Activated naive CD4-positive, alpha-beta T cell treated with anti-CD3 and anti-CD28 coated beads for 36 hours (primary cell): ENCODE measurements around the gene DNMT3A. TPM values are rescaled to one million over a fixed set of nuclear protein-coding genes. Genes with fewer than 3 reads are reported as not detected.

ENCODE experiments used
- CTCF ChIA-PET: fragments of 350-600 bp; sonication (Branson Sonifier 250); formaldehyde crosslinking; loops from one replicate; lab custom pipeline; 2021; ENCODE audit warnings: antibody characterized with exemption; lab: Charles Lee
- DNase-seq: peaks from one replicate; pipeline ENCODE4 v3.0.0-alpha.2; 2020
- H3K27ac Mint-ChIP-seq: one replicate; pipeline ENCODE4 v1.8.0; 2021; ENCODE audit warnings: mild to moderate bottlenecking, mixed read lengths
- H3K27me3 Mint-ChIP-seq: one replicate; pipeline ENCODE4 v1.8.0; 2021; ENCODE audit warnings: low read depth, mixed read lengths
- H3K36me3 Mint-ChIP-seq: one replicate; pipeline ENCODE4 v1.8.0; 2021; ENCODE audit warnings: low read depth, mixed read lengths
- H3K4me1 Mint-ChIP-seq: one replicate; pipeline ENCODE4 v1.8.0; 2021; ENCODE audit warnings: low read depth, mixed read lengths
- H3K4me3 Mint-ChIP-seq: one replicate; pipeline ENCODE4 v1.8.0; 2021; ENCODE audit warnings: mild to moderate bottlenecking, moderate library complexity, mixed read lengths
- H3K9me3 Mint-ChIP-seq: one replicate; pipeline ENCODE4 v1.8.0; 2021; ENCODE audit warnings: mixed read lengths
- intact Hi-C: fragments of 100-400 bp; cut with micrococcal nuclease; formaldehyde crosslinking; loops from one replicate; pipeline ENCODE4 v1.15.1; 2023
- total RNA-seq, 2 experiments: library from RNA; stranded (reverse); gene quantifications; one replicate each; pipeline ENCODE4 v1.2.3, GENCODE V29; 2021

Gene DNMT3A
- total RNA-seq, 2 experiments from 2014 or later, result 53.0 to 53.5 TPM

DNA sequence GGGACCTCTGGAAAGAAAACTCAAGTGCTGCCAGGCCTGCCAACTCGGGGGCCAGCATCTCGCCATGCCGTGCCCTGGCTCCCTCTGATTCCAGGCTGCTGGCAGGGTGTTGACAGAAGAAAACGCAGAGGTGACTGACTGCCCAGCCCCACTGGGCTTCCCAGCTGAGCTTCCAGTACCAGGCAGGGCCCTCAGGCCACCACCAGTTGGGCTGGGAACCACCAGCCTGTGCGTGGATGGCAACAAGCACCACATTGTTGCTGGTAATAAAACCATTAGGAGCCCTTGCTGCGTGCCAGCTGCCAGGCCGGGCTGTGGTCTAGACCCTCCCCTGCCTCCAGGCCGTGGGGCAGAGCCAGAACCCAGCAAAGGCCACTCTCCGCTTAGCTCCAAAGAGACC lies 9.2 kb downstream of the DNMT3A start:
- intact Hi-C loops, result no loop called here
- Mint-ChIP-seq H3K4me3 (no peak overlapping the region), H3K36me3 (peaks cover 6% of the 10 kb centered on the region), H3K9me3 (no peaks in the 10 kb centered on the region), H3K27me3 (no peaks in the 10 kb centered on the region), H3K27ac (no peak overlapping the region), H3K4me1 (peaks cover 71% of the 10 kb centered on the region)
- CTCF ChIA-PET, result interaction anchor here (1.2 to 3.6 kb wide), 3 partner anchors 17 to 38 kb away, joined by 4 to 13 read pairs (median 9); no protein-coding TSS in a partner anchor
- DNase-seq, result no peak

DNA sequence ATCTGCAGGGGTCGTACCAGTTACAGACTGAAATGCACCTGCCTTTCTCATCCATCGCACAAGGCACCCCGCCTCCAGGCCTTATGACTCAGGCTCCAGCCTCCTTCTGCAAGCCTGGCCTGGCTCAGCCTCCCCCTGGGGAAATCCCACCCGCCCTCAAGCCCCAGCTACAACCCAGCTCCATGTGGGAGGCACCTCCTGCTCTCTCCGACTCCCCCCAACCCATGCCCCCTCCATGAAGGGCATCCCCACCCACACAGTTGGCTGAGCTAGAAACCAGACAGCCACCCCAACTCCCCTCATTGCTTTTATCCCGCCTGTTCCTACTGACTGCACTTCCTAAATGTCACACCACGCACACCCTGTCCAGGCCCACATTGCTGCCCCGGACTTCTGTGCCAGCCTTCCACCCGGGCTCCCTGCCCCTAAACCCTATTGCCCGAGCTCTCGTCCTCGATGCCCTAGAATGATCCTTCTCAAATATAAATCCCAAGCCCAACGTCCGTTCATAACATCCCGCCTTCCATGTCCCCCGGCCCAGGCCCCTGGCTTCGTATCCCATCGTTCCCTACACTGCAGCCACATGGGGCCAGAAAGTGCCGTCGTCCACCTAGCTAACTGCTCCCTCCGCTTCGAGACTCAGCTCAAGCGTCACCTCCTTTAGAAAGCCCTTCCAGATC lies 9.9 kb downstream of the DNMT3A start:
- Mint-ChIP-seq H3K27me3 (no peaks in the 10 kb centered on the region), H3K4me3 (no peak overlapping the region), H3K4me1 (peaks cover 64% of the 10 kb centered on the region), H3K27ac (no peak overlapping the region), H3K36me3 (peaks cover 13% of the 10 kb centered on the region), H3K9me3 (peaks cover 4% of the 10 kb centered on the region)
- peak; percentile 83 for DNase-seq
- intact Hi-C loops, result loop anchor here (1.0 kb wide), 1 partner anchor 18 kb away; no protein-coding TSS in a partner anchor
- CTCF ChIA-PET, result interaction anchor here (0.5 to 3.6 kb wide), 7 partner anchors 9 to 255 kb away, joined by 3 to 13 read pairs (median 7); no protein-coding TSS in a partner anchor

DNA sequence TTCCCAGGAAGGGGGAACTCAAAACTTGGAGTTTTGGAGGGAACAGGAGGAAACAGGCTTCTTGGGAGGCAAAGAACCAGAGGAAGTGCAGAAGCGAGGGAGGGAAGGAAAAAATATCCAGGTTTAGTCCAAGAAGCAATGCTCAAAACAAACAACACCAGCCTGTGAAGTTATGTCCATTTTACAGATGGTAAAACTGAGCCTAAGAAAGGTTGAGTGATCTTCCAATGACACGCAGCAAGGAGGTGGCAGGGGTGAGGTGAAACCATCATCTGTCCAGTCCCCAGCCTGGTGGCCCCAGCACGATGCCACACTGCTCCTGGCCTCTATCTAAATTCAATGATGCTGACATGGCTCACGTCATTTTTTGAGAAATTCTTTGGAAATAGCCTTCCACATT lies 10.8 kb downstream of the DNMT3A start:
- H3K9me3 Mint-ChIP-seq, result peaks cover 11% of the 10 kb centered on the region
- no peak overlapping the region for H3K4me3 Mint-ChIP-seq
- peak overlapping the region; percentile 26 for H3K27ac Mint-ChIP-seq
- intact Hi-C loops, result loop anchor here (1.0 kb wide), 1 partner anchor 17 kb away; no protein-coding TSS in a partner anchor
- H3K36me3 Mint-ChIP-seq, result peaks cover 21% of the 10 kb centered on the region
- H3K4me1 Mint-ChIP-seq, result peaks cover 60% of the 10 kb centered on the region
- no peaks in the 10 kb centered on the region for H3K27me3 Mint-ChIP-seq
- DNase-seq, result no peak
- CTCF ChIA-PET, result interaction anchor here (1.1 to 3.6 kb wide), 5 partner anchors 8 to 31 kb away, joined by 5 to 13 read pairs (median 7); no protein-coding TSS in a partner anchor

DNA sequence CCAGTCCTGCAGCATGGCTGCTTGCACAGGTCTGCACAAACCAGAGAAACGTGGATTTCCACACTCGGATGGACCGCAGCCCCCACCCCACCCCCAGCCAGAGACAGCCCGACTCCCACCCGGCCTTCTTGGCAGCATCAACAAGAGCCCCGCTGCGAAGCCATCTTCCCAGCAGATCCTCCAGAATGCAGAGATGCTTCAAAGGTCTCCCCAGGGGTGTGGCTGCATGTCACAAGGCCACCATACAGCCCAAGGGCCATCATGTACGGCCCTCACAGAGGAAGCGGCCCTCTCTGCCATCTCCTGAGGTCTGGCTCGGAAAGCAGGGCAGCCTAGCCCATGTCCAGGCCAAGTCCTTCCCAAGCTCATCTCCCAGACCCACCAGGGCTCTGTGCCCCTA lies 11.5 kb downstream of the DNMT3A start:
- peaks cover 25% of the 10 kb centered on the region for H3K36me3 Mint-ChIP-seq
- H3K9me3 Mint-ChIP-seq, result peaks cover 15% of the 10 kb centered on the region
- H3K27me3 Mint-ChIP-seq, result no peaks in the 10 kb centered on the region
- peaks cover 61% of the 10 kb centered on the region for H3K4me1 Mint-ChIP-seq
- CTCF ChIA-PET, result interaction anchor here (1.1 to 2.6 kb wide), 2 partner anchors 17 to 32 kb away, joined by 5 to 7 read pairs; no protein-coding TSS in a partner anchor
- DNase-seq, result no peak
- intact Hi-C loops, result no loop called here
- no peak overlapping the region for H3K27ac Mint-ChIP-seq
- no peak overlapping the region for H3K4me3 Mint-ChIP-seq

DNA sequence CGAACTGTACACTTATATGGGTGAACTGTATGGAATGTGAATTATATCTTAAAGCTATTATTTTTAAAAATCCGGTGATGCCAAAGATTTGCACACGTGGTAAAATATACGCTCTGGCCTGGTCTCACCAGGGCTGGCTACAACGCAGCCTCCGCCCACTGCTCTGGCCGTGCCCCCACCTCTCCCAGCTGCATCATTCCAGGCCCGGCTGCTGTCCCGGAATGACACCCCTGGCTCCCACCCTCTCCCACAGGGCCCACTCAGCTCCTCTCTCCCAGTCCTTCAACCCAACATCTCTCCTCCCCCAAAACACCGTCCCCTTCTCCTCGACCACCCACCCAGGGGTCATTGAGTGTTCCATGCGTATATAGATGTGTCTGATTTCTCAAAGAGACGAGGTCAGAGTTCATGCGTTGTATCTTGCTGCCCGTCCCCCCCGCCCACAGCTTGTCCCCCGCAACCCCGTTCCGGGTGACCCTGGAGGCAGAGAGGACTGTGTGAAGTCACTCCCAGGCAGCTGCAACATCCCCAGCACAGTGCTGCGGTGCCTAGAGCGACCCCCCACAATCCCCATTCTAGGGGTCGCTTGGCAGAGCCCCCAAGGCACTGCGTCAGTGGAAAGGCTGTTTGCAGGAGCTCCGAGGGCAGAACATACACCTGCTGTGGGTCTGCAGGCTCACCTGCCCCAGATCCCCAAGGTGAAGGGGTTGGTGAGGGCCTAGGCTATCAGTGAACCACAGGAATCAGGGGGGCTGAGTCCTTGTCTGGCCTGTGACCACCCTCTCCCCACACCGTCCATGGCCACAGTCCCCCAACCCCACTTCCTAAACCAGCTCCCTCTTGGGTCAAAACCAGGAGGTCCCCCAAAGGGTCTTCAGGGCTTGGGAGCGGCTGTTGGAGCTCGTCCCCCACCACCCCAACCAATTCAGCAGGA lies 13.3 kb downstream of the DNMT3A start:
- CTCF ChIA-PET, result interaction anchor here (1.4 to 2.7 kb wide), 2 partner anchors 9 to 34 kb away, joined by 7 read pairs; no protein-coding TSS in a partner anchor
- intact Hi-C loops, result no loop called here
- no peaks in the 10 kb centered on the region for H3K27me3 Mint-ChIP-seq
- H3K27ac Mint-ChIP-seq, result no peak overlapping the region
- H3K4me3 Mint-ChIP-seq, result no peak overlapping the region
- peaks cover 63% of the 10 kb centered on the region for H3K4me1 Mint-ChIP-seq
- H3K36me3 Mint-ChIP-seq, result peaks cover 25% of the 10 kb centered on the region
- DNase-seq, result no peak
- H3K9me3 Mint-ChIP-seq, result peaks cover 15% of the 10 kb centered on the region

DNA sequence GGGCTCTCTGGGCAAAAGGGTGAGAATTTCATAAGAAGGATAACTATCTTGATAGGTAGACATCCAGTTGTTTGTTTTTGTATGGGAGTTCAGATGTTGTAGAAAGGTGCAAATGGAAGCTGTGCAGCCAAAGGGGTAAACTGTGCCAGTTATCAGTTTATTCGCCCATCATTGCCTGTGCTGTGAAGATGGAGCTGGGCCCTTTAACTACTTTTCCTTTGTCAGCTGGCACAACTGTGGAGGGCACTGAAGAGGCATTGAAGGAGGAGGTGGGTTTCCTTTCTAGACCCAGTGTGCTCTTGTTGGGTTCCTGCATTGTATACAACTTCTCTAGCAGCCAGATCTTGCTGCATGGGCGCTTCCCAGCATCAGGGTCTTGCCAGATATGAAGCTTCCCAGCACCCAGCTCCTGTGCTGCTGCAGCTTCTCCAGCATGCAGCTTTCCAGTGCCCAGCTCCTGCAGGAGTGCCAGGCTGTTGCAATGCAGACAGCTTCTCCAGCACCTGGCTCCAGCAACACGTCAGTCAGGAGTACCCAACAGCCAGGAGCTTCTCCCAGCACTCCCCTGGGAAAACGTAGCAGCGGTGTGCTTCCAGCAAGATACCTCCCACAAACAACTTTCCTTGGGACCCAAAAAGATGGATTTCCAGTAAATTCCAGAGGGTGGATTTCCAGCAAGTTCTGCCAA lies 15.3 kb downstream of the DNMT3A start:
- H3K27ac Mint-ChIP-seq, result no peak overlapping the region
- H3K4me3 Mint-ChIP-seq, result no peak overlapping the region
- intact Hi-C loops, result no loop called here

DNA sequence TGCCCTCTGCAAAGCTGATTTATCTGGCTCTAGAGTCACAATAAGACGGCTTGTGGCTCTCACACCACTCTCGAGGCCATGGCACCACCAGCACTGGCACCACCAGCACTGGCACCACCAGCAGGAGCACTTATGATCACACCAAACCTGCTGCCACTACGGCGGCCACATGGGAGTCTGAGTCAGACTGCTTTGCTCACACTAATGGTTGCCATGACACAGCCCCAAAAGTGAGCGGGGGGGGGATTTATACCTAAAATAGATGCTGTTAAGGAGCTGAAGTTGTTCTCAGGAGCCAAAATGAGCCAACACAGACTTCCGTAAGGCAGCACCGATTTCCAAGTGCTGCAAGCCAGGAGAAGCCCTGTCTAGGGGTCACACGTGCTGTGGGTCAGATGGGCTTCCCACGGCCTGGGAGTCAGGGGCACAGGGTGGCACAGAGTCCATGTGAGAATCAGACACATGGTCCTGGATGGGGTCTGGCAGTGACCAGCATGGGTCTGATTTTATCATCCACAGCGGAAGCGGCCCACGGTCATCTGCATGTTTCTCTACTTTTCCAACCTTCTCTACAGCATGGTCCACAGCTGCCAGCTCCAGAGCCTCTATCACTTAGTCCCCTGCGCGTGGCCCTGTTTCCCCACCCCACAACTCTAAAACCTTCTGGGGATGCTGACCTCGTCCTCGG lies 16.7 kb downstream of the DNMT3A start:
- H3K27ac Mint-ChIP-seq, result no peak overlapping the region
- H3K9me3 Mint-ChIP-seq, result peaks cover 15% of the 10 kb centered on the region
- intact Hi-C loops, result no loop called here
- H3K4me3 Mint-ChIP-seq, result no peak overlapping the region
- H3K4me1 Mint-ChIP-seq, result peaks cover 64% of the 10 kb centered on the region
- CTCF ChIA-PET, result interaction anchor here (0.9 to 3.9 kb wide), 5 partner anchors 11 to 37 kb away, joined by 3 to 19 read pairs (median 6); no protein-coding TSS in a partner anchor
- DNase-seq, result peak; percentile 59
- no peaks in the 10 kb centered on the region for H3K27me3 Mint-ChIP-seq
- peaks cover 32% of the 10 kb centered on the region for H3K36me3 Mint-ChIP-seq

More for the DNA sequence above, 15.3 kb downstream of the DNMT3A start:
- Mint-ChIP-seq H3K27me3 (no peaks in the 10 kb centered on the region), H3K36me3 (peaks cover 30% of the 10 kb centered on the region), H3K4me1 (peaks cover 67% of the 10 kb centered on the region), H3K9me3 (peaks cover 15% of the 10 kb centered on the region)
- CTCF ChIA-PET, result interaction anchor here (1.1 to 2.7 kb wide), 3 partner anchors 10 to 36 kb away, joined by 3 to 9 read pairs (median 7); no protein-coding TSS in a partner anchor
- DNase-seq, result no peak

DNA sequence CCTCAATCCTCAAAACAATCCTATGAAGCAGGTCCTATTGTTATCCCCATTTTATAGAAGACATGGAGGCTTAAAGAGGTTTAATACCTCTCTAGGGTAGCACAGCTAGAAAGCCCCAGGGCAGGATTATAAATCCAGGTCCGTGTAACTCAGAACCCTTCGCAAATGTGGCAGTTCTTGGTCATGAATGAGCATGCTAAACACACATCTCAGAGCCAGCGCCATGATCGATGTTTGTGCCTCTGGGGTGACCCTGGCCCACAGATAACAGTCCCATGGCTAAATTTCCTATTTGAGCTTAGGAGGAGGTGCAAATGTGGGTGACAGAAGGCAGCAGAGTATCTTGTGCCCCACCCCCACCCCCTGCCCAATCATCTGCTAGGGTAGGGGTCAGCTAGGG lies 17.5 kb downstream of the DNMT3A start:
- no peak overlapping the region for H3K27ac Mint-ChIP-seq
- H3K27me3 Mint-ChIP-seq, result no peaks in the 10 kb centered on the region
- H3K9me3 Mint-ChIP-seq, result peaks cover 15% of the 10 kb centered on the region
- intact Hi-C loops, result no loop called here
- no peak overlapping the region for H3K4me3 Mint-ChIP-seq
- no peak for DNase-seq
- peaks cover 63% of the 10 kb centered on the region for H3K4me1 Mint-ChIP-seq
- CTCF ChIA-PET, result interaction anchor here (0.9 to 3.9 kb wide), 6 partner anchors 10 to 38 kb away, joined by 3 to 19 read pairs (median 7); no protein-coding TSS in a partner anchor
- H3K36me3 Mint-ChIP-seq, result peaks cover 32% of the 10 kb centered on the region

DNA sequence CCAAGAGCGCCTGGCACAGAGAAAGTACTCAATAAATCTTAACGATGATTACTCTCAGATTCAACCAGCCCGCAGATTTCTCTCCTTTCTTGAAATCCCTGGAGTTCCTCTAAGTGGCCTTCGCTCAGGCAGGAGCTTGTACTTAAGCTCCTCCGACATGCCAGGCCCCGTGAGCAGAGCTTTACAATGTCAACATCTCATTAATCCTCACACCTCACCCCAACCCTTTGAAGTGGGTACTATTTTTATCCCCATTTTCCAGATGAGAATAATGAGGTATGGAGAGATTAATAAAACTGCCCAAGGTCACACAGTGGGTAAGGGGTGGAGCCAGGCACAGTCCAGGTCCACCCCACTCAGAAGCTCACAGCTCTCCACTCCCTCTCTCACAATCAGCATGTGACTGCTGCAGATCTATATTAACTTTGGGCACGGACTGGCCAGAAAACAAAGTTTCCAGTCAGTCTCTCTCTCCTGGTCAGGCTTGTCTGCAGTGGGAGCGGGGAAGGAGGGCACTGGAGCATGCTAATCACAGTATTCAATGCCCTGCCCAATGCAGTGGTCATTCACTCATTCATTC lies 18.0 kb downstream of the DNMT3A start:
- intact Hi-C loops, result no loop called here
- Mint-ChIP-seq H3K27ac (peak overlapping the region; percentile 15), H3K4me3 (no peak overlapping the region), H3K27me3 (no peaks in the 10 kb centered on the region), H3K36me3 (peaks cover 32% of the 10 kb centered on the region), H3K9me3 (peaks cover 15% of the 10 kb centered on the region), H3K4me1 (peaks cover 64% of the 10 kb centered on the region)
- CTCF ChIA-PET, result interaction anchor here (0.8 to 3.9 kb wide), 9 partner anchors 8 to 53 kb away, joined by 3 to 19 read pairs (median 7); no protein-coding TSS in a partner anchor
- no peak for DNase-seq

DNA sequence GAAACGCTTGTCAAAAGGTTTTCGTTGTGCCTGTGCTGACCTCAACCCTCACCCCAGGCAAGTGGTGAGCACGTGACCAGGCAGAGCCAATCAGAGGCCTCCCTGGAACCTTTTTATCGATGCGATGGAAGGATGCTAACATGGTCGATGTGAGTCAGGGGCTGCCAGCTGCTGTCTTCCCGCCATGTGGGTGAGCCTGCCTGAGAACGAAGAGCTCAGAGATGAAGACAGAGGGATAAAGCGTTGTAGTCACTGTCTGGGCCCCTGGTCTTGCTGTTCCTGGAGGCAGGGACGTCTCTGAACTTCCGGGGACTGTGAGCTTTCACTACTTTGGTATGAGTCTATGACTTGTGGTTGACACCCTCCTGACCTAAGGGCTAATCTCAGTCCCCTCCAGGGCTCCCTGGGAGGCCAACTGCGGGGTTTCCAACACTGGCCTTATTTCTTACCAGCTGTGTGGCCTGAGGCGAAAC lies 18.6 kb downstream of the DNMT3A start:
- Mint-ChIP-seq H3K4me3 (peak overlapping the region; percentile 34), H3K36me3 (peaks cover 32% of the 10 kb centered on the region), H3K27me3 (no peaks in the 10 kb centered on the region), H3K4me1 (peaks cover 64% of the 10 kb centered on the region), H3K27ac (peak overlapping the region; percentile 91), H3K9me3 (peaks cover 15% of the 10 kb centered on the region)
- intact Hi-C loops, result no loop called here
- CTCF ChIA-PET, result interaction anchor here (0.8 to 3.9 kb wide), 7 partner anchors 8 to 54 kb away, joined by 3 to 19 read pairs (median 7); no protein-coding TSS in a partner anchor
- peak; percentile 54 for DNase-seq
